Neural cell (in vitro differentiated cells): Measurements from ENCODE around the gene IPO11.

Experiments used
- POLR2AphosphoS5 ChIP-seq: IDR thresholded peaks from 2 replicates; pipeline ENCODE4 v1.6.1; 2012
- SMC3 ChIP-seq: fragments of 450-650 bp; conservative IDR thresholded peaks from 2 replicates; pipeline ENCODE4 v1.6.1; 2014; ENCODE audit warnings: antibody characterized with exemption, mild to moderate bottlenecking, moderate library complexity; ENCODE audit not compliant: poor library complexity
- TF ChIP-seq, protein P1 (sequence below): fragments of 450-650 bp; IDR thresholded peaks from 2 replicates; pipeline ENCODE4 v1.5.1; 2014; ENCODE audit warnings: antibody characterized with exemption, mild to moderate bottlenecking, moderate library complexity; ENCODE audit not compliant: poor library complexity, severe bottlenecking
- TF ChIP-seq, protein P2 (sequence below): IDR thresholded peaks from 2 replicates; pipeline ENCODE4 v1.6.1; 2012; ENCODE audit warnings: borderline replicate concordance

DNA sequence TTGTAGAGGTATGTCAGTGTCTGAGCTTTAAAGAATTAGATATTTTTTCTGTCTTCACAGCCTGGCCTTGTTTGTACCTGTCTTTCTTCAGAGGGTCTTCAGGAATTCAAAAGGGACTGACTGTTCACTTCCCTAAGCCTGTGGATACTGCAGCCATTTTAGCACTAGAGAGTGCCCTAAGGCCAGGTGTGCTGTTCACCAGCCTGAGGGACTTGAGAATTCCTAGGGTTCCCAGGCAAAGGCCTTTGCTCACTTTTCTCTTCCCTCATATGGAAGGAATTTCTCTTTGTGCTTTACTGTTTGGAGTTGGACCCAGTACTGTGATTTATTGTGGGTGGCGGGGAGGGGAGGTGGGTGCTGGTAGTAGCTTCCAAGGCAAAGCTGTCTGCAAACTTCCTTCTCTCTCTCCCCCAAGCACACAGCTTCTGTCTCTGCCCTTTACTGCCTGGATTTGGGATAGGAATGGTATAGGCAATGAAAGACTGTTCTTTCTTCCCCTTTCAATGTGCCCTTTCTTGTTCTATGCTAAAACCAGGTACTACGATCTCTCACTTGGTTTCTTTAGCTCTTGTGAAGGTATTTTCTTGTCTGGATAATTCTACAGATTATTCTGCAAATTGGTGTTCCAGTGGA lies 156.4 kb downstream of the IPO11 start:
- TF ChIP-seq, protein P1, sequence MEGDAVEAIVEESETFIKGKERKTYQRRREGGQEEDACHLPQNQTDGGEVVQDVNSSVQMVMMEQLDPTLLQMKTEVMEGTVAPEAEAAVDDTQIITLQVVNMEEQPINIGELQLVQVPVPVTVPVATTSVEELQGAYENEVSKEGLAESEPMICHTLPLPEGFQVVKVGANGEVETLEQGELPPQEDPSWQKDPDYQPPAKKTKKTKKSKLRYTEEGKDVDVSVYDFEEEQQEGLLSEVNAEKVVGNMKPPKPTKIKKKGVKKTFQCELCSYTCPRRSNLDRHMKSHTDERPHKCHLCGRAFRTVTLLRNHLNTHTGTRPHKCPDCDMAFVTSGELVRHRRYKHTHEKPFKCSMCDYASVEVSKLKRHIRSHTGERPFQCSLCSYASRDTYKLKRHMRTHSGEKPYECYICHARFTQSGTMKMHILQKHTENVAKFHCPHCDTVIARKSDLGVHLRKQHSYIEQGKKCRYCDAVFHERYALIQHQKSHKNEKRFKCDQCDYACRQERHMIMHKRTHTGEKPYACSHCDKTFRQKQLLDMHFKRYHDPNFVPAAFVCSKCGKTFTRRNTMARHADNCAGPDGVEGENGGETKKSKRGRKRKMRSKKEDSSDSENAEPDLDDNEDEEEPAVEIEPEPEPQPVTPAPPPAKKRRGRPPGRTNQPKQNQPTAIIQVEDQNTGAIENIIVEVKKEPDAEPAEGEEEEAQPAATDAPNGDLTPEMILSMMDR = no peak
- TF ChIP-seq SMC3 (no peak), POLR2AphosphoS5 (no peak)
- TF ChIP-seq, protein P2, sequence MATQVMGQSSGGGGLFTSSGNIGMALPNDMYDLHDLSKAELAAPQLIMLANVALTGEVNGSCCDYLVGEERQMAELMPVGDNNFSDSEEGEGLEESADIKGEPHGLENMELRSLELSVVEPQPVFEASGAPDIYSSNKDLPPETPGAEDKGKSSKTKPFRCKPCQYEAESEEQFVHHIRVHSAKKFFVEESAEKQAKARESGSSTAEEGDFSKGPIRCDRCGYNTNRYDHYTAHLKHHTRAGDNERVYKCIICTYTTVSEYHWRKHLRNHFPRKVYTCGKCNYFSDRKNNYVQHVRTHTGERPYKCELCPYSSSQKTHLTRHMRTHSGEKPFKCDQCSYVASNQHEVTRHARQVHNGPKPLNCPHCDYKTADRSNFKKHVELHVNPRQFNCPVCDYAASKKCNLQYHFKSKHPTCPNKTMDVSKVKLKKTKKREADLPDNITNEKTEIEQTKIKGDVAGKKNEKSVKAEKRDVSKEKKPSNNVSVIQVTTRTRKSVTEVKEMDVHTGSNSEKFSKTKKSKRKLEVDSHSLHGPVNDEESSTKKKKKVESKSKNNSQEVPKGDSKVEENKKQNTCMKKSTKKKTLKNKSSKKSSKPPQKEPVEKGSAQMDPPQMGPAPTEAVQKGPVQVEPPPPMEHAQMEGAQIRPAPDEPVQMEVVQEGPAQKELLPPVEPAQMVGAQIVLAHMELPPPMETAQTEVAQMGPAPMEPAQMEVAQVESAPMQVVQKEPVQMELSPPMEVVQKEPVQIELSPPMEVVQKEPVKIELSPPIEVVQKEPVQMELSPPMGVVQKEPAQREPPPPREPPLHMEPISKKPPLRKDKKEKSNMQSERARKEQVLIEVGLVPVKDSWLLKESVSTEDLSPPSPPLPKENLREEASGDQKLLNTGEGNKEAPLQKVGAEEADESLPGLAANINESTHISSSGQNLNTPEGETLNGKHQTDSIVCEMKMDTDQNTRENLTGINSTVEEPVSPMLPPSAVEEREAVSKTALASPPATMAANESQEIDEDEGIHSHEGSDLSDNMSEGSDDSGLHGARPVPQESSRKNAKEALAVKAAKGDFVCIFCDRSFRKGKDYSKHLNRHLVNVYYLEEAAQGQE = no peak
